GM21423 (cell line): Measurements from ENCODE around the gene NUAK1.

Source experiments
- ATAC-seq: cut with Tn5 transposase; IDR thresholded peaks from one replicate; pipeline ENCODE4 v1.9.1; 2021; ENCODE audit warnings: mild to moderate bottlenecking, moderate library complexity; ENCODE audit not compliant: unreplicated experiment

The NUAK1 gene

GRCh38 chr12:106132175-106133135, 6.3 kb downstream of the NUAK1 start:
- no peak for ATAC-seq

- no peak for ATAC-seq
Measured at GRCh38 chr12:106131676-106132075, 7.1 kb downstream of the NUAK1 start.

GRCh38 chr12:106130474-106131113, 8.2 kb downstream of the NUAK1 start:
- ATAC-seq: no peak

- ATAC-seq: no peak
Measured at GRCh38 chr12:106128585-106129328, 10.0 kb downstream of the NUAK1 start.

GRCh38 chr12:106127338-106128126, 11.2 kb downstream of the NUAK1 start:
- no peak for ATAC-seq

- no peak for ATAC-seq
Measured at GRCh38 chr12:106126441-106127337, 12.1 kb downstream of the NUAK1 start.

- no peak for ATAC-seq
Measured at GRCh38 chr12:106125351-106126095, 13.2 kb downstream of the NUAK1 start.

GRCh38 chr12:106123551-106124081, 15.1 kb downstream of the NUAK1 start:
- ATAC-seq: no peak

GRCh38 chr12:106123110-106123509, 15.6 kb downstream of the NUAK1 start:
- ATAC-seq: no peak

GRCh38 chr12:106122004-106122403, 16.8 kb downstream of the NUAK1 start:
- ATAC-seq: no peak

- no peak for ATAC-seq
Measured at GRCh38 chr12:106120519-106121105, 18.1 kb downstream of the NUAK1 start.

- no peak for ATAC-seq
Measured at GRCh38 chr12:106119301-106119700, 19.5 kb downstream of the NUAK1 start.

- ATAC-seq: no peak
Measured at GRCh38 chr12:106118381-106119130, 20.2 kb downstream of the NUAK1 start.

- no peak for ATAC-seq
Measured at GRCh38 chr12:106115440-106115839, 23.3 kb downstream of the NUAK1 start.

GRCh38 chr12:106114447-106115068, 24.2 kb downstream of the NUAK1 start:
- ATAC-seq: no peak

GRCh38 chr12:106113824-106114446, 24.8 kb downstream of the NUAK1 start:
- no peak for ATAC-seq

- no peak for ATAC-seq
Measured at GRCh38 chr12:106113446-106113823, 25.3 kb downstream of the NUAK1 start.
